ENCODE results near the gene PGF.

DNA sequence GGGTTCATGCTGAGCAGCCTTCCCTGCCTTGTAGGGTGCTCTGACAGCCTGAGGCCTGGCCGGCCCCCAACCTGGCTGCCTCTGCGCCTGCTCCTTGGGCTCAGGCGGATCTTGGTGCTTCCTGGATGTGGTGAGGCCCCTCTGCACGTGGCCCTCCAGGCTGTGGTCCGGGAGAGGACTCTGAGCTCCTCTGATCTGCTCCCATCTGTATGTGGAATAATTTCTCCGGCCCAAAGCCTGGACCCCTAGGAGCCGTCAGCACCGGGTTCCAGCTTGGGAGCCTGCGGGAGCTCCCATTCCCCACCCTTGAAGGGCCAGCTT, 26.0 kb upstream of the PGF start:
- TF ChIP-seq FOXK2 (IDR thresholded peaks at IDR 0.05): no peak
- TF ChIP-seq FOXM1 (IDR thresholded peaks at IDR 0.05; ENCODE audit: borderline replicate concordance): no peak
- TF ChIP-seq SUZ12 (IDR thresholded peaks at IDR 0.05): no peak
- no peak for TF ChIP-seq ZNF384 (IDR thresholded peaks at IDR 0.05)
- no peak for TF ChIP-seq SP1 (IDR thresholded peaks at IDR 0.05)
- no peak for TF ChIP-seq CTBP1 (IDR thresholded peaks at IDR 0.05; ENCODE audit: borderline replicate concordance)
- TF ChIP-seq, protein P1, sequence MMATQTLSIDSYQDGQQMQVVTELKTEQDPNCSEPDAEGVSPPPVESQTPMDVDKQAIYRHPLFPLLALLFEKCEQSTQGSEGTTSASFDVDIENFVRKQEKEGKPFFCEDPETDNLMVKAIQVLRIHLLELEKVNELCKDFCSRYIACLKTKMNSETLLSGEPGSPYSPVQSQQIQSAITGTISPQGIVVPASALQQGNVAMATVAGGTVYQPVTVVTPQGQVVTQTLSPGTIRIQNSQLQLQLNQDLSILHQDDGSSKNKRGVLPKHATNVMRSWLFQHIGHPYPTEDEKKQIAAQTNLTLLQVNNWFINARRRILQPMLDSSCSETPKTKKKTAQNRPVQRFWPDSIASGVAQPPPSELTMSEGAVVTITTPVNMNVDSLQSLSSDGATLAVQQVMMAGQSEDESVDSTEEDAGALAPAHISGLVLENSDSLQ (IDR thresholded peaks at IDR 0.05): no peak
- no peak for TF ChIP-seq FOXA1 (IDR thresholded peaks at IDR 0.05)
- no peak for TF ChIP-seq BHLHE40 (IDR thresholded peaks at IDR 0.05; ENCODE audit: borderline replicate concordance)
- no peak for TF ChIP-seq ARNT (IDR thresholded peaks at IDR 0.05)
- no peak for TF ChIP-seq TARDBP (IDR thresholded peaks at IDR 0.05)
- no peak for TF ChIP-seq ELF4 (IDR thresholded peaks at IDR 0.05)
- no peak for TF ChIP-seq L3MBTL2 (conservative IDR thresholded peaks at IDR 0.05)
- TF ChIP-seq NFRKB (IDR thresholded peaks at IDR 0.05): no peak
